ENCODE measurements around the gene COX7A2L.
A peak's percentile ranks its signal among the peaks of the same experiment; 100 is the strongest.
"Not testable (repeated sequence)": the region's sequence is repeated elsewhere in the genome, so short reads cannot be mapped to it uniquely, and the experiment has no call there.

The COX7A2L gene

GRCh38 chr2:42366411-42366810 lies 5.4 kb upstream of the COX7A2L start:
- DNase-seq, result no peak

GRCh38 chr2:42364658-42365057 lies 3.6 kb upstream of the COX7A2L start:
- DNase-seq, result no peak

GRCh38 chr2:42363413-42363812 lies 2.4 kb upstream of the COX7A2L start:
- no peak for DNase-seq

- no peak for DNase-seq
Measured at GRCh38 chr2:42361728-42362283, 789 bp upstream of the COX7A2L start.

GRCh38 chr2:42360493-42360889 lies 526 bp downstream of the COX7A2L start:
- DNase-seq, result no peak

- peak; percentile 16 to 41 for DNase-seq
Measured at GRCh38 chr2:42359965-42360483, 993 bp downstream of the COX7A2L start.

GRCh38 chr2:42359304-42359964 lies 1.6 kb downstream of the COX7A2L start:
- DNase-seq, result peak in 1 of 2 donors; percentile 21

- DNase-seq, result no peak
Measured at GRCh38 chr2:42353792-42354429, 7.1 kb downstream of the COX7A2L start.

- no peak for DNase-seq
Measured at GRCh38 chr2:42351864-42352263, 9.2 kb downstream of the COX7A2L start.

- no peak for DNase-seq
Measured at GRCh38 chr2:42350434-42351063, 10.5 kb downstream of the COX7A2L start.

GRCh38 chr2:42348113-42348805 lies 12.8 kb downstream of the COX7A2L start:
- no peak for DNase-seq

GRCh38 chr2:42347518-42347917 lies 13.5 kb downstream of the COX7A2L start:
- not testable (repeated sequence) for DNase-seq

- not testable (repeated sequence) for DNase-seq
Measured at GRCh38 chr2:42346856-42347255, 14.2 kb downstream of the COX7A2L start.

- no peak for DNase-seq
Measured at GRCh38 chr2:42345986-42346385, 15.0 kb downstream of the COX7A2L start.

GRCh38 chr2:42342795-42343241 lies 18.2 kb downstream of the COX7A2L start:
- no peak for DNase-seq

GRCh38 chr2:42342061-42342794 lies 18.8 kb downstream of the COX7A2L start:
- DNase-seq, result no peak

GRCh38 chr2:42340938-42341636 lies 19.9 kb downstream of the COX7A2L start:
- DNase-seq, result no peak

GRCh38 chr2:42340045-42340937 lies 20.7 kb downstream of the COX7A2L start:
- DNase-seq, result no peak

- DNase-seq, result no peak
Measured at GRCh38 chr2:42339191-42339912, 21.7 kb downstream of the COX7A2L start.
